ENCODE data around the gene ANKRD60. TPM values are rescaled to one million over a fixed set of nuclear protein-coding genes. Genes with fewer than 3 reads are reported as not detected.
A peak's percentile ranks its signal among the peaks of the same experiment; 100 is the strongest.

The ANKRD60 gene
- total and polyA plus RNA-seq, 8 donors, result not detected

DNA sequence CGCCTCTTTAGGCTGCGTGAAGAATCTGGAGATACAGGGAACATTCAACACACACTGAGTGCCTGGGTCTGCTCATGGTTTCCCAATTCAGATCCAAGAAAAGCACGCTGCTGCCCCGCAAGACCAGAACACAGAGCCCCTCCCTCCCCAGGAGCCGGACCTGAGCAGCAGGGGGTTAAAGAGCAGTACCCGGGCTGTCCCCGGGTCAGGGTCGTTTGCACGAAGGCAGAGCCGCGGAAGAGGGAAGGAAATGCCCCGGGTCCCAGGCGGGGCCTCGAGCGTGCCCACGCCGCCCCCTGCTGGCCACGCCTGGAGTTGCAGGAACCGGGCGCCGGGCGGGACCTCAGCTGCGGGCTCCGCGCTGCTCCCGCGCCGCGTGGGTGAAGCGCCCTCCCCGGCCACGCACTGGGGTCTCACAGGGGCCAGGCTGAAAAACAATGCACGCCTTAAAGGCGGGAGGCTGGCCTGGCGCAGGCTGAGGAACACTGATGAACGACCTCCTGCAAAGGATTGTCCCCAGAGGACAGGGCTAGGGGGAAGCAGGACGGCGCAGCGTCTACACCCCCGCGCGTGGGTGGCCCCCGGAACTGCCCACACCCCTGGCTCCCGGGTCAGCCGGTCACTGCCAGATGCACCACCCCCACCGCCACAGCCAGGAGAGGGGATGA, 48.9 kb downstream of the ANKRD60 start:
- peak; percentile 88 to 96 (median 92) for ATAC-seq
- peak; percentile 20 to 90 (median 61) for DNase-seq
- Histone ChIP-seq H3K27ac (no peak overlapping the region), H3K4me1 (peaks cover 0 to 8% (median 0%) of the 10 kb centered on the region in 3 donors), H3K4me3 (peak overlapping the region in 1 of 4 donors; percentile 33), H3K36me3 (no peaks in the 10 kb centered on the region), H3K9me3 (no peaks in the 10 kb centered on the region), H3K27me3 (no peaks in the 10 kb centered on the region)
- WGBS, 2 donors, result 1% methylated on average over 46 of the region's 46 CpGs
- FAIRE-seq, result no peak
- TF ChIP-seq, protein P1, sequence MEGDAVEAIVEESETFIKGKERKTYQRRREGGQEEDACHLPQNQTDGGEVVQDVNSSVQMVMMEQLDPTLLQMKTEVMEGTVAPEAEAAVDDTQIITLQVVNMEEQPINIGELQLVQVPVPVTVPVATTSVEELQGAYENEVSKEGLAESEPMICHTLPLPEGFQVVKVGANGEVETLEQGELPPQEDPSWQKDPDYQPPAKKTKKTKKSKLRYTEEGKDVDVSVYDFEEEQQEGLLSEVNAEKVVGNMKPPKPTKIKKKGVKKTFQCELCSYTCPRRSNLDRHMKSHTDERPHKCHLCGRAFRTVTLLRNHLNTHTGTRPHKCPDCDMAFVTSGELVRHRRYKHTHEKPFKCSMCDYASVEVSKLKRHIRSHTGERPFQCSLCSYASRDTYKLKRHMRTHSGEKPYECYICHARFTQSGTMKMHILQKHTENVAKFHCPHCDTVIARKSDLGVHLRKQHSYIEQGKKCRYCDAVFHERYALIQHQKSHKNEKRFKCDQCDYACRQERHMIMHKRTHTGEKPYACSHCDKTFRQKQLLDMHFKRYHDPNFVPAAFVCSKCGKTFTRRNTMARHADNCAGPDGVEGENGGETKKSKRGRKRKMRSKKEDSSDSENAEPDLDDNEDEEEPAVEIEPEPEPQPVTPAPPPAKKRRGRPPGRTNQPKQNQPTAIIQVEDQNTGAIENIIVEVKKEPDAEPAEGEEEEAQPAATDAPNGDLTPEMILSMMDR (IDR thresholded peaks at IDR 0.05), result peak; percentile 98 to 99 (median 98)
- intact Hi-C loops (cut with DNase I), result loop anchor here in 2 of 3 donors (10.0 kb wide), 2 partner anchors 525 to 555 kb away; partner anchors contain the start of gene ZBP1 (in 1 of the 2)

DNA sequence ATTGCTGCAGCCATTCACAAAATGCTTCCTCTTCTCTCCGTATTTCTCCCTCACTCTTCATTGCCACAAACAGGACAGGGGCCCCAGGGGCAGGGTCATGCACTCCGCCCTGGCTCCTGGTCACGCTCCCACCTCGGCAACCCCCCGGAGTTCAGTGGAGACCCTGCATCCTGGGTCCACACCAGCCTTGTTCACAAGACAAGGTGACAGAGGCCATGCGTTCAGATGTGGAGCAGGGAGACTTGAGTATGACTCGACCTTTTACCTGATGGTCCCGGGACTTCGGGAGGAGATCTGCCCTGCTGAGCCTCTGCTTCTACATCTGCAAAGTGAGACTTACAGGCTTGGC, 49.4 kb downstream of the ANKRD60 start:
- Histone ChIP-seq H3K27ac (no peak overlapping the region), H3K36me3 (no peaks in the 10 kb centered on the region), H3K27me3 (no peaks in the 10 kb centered on the region), H3K9me3 (no peaks in the 10 kb centered on the region), H3K4me1 (peaks cover 0 to 8% (median 0%) of the 10 kb centered on the region in 3 donors), H3K4me3 (peak overlapping the region in 1 of 4 donors; percentile 33)
- intact Hi-C loops (cut with DNase I), result loop anchor here in 2 of 3 donors (10.0 kb wide), 1 partner anchor 524 kb away; no protein-coding TSS in a partner anchor
- ATAC-seq (peak in 1 of 4 donors; percentile 9), DNase-seq (no peak), FAIRE-seq (no peak)
- 50% methylated on average over 9 of the region's 9 CpGs for WGBS, 2 donors
- TF ChIP-seq, protein P1 (IDR thresholded peaks at IDR 0.05), result no peak

DNA sequence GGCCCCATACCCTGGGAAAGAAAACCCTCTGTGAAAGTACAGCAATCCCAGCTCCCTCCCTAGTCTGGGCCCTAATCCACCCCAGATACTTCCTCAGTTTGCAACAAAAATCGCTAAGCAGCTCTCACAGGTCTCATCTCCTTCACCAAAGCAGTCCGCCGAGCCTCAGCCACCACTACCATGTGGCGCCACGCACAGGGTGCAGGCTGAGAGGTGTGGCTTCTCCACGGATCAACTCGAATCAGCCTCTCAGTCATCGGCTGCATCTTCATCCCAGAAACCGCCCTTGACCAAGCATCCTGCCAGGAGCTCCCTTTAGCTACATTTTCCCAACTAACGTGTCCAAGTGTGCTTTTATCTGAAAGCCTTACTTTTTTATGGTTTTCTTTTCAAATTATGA, 50.7 kb downstream of the ANKRD60 start:
- Histone ChIP-seq H3K27ac (no peak overlapping the region), H3K36me3 (no peaks in the 10 kb centered on the region), H3K9me3 (no peaks in the 10 kb centered on the region), H3K27me3 (no peaks in the 10 kb centered on the region), H3K4me3 (no peak overlapping the region), H3K4me1 (peaks cover 0 to 8% (median 0%) of the 10 kb centered on the region in 3 donors)
- TF ChIP-seq, protein P1 (IDR thresholded peaks at IDR 0.05), result no peak
- DNase-seq (no peak), FAIRE-seq (no peak), ATAC-seq (no peak)
- 68 to 73% methylated on average over 10 of the region's 10 CpGs for WGBS, 2 donors
- intact Hi-C loops (cut with DNase I), result loop anchor here in 2 of 3 donors (10.0 kb wide), 1 partner anchor 523 kb away; no protein-coding TSS in a partner anchor

DNA sequence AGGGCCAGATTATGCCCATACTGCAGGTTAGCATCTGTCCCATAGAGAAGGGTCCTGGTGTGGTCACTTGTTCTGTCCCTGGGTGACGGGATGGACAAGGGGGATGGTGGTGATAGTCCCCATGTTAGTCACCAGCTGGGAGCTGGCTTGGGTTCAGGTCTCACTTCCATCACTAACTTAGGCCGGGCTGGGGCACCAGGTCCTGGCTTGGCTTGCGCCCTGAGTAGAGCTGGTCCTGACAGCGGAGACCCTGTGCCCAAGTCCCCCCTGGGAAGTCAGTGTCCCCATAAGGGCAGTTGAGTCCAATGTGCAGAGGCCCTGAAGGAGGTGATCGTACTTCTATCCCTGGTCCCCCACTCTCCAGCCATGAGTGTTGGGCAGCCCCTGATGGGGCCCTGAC, 52.6 kb downstream of the ANKRD60 start:
- Histone ChIP-seq H3K36me3 (no peaks in the 10 kb centered on the region), H3K4me1 (peaks cover 0 to 8% (median 0%) of the 10 kb centered on the region in 3 donors), H3K9me3 (no peaks in the 10 kb centered on the region), H3K27me3 (no peaks in the 10 kb centered on the region), H3K4me3 (no peak overlapping the region), H3K27ac (no peak overlapping the region)
- no peak for ATAC-seq
- FAIRE-seq, result no peak
- no peak for DNase-seq
- TF ChIP-seq, protein P1 (IDR thresholded peaks at IDR 0.05), result no peak
- WGBS, 2 donors, result 82 to 89% methylated on average over 5 of the region's 5 CpGs
- intact Hi-C loops (cut with DNase I), result loop anchor here in 2 of 3 donors (10.0 kb wide), 1 partner anchor 521 kb away; no protein-coding TSS in a partner anchor

DNA sequence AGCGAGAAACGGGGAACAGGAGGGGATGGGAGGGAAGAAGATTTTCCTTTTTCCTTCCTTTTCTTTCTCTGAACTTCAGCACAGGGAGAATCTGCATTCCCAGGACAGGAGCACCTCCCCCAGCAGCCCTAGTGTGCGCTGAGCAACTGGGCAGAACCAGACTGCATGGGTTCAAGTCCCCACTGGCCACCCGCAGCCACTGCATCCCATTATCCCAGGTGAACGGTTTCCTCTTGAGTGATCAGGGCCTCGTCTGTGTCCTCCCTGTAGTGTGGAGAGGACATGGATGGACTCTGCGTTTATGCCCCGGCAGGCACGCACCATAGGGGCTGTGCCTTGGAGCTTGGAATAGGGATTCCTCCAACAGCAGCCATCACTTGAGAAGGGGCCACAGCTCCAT, 53.0 kb downstream of the ANKRD60 start:
- H3K27ac ChIP-seq, result no peak overlapping the region
- FAIRE-seq (no peak), ATAC-seq (no peak), DNase-seq (no peak)
- intact Hi-C loops (cut with DNase I), result loop anchor here in 2 of 3 donors (10.0 kb wide), 1 partner anchor 521 kb away; no protein-coding TSS in a partner anchor
- WGBS, 2 donors, result 66 to 81% methylated on average over 9 of the region's 9 CpGs
- no peaks in the 10 kb centered on the region for H3K27me3 ChIP-seq
- peaks cover 0 to 8% (median 0%) of the 10 kb centered on the region in 3 donors for H3K4me1 ChIP-seq
- TF ChIP-seq, protein P1 (IDR thresholded peaks at IDR 0.05), result no peak
- no peaks in the 10 kb centered on the region for H3K36me3 ChIP-seq
- no peak overlapping the region for H3K4me3 ChIP-seq
- no peaks in the 10 kb centered on the region for H3K9me3 ChIP-seq
